K562 (cell line): ENCODE measurements around the gene THOP1.

Experiments
- ELF2 ChIP-seq: fragments of 250-450 bp; sonication (Bioruptor Pico); IDR thresholded peaks from 2 replicates; pipeline ENCODE4 v1.5.0; 2021; ENCODE audit warnings: mild to moderate bottlenecking
- EZH2 ChIP-seq: IDR thresholded peaks from 2 replicates; pipeline ENCODE4 v1.6.1; 2012; ENCODE audit warnings: low read depth, mild to moderate bottlenecking, inconsistent platforms, low read length, borderline replicate concordance
- GATA2 ChIP-seq: sonication (generic); formaldehyde crosslinking; IDR thresholded peaks from 2 replicates; pipeline ENCODE4 v1.4.0; 2020; ENCODE audit warnings: mild to moderate bottlenecking, missing genetic modification reagents
- HNRNPUL1 ChIP-seq: fragments of 200-400 bp; formaldehyde crosslinking; IDR thresholded peaks from 2 replicates; pipeline ENCODE4 v1.6.1; 2017; ENCODE audit warnings: low read length
- PHF8 ChIP-seq: fragments of 200-600 bp; sonication (generic); IDR thresholded peaks from 2 replicates; pipeline ENCODE4 v1.6.1; 2012; ENCODE audit warnings: mixed run types, mild to moderate bottlenecking, inconsistent platforms, low read length, moderate library complexity, borderline replicate concordance
- PTTG1 ChIP-seq: fragments of 450-650 bp; IDR thresholded peaks from 2 replicates; pipeline ENCODE4 v1.6.1; 2016; ENCODE audit warnings: low read depth, mild to moderate bottlenecking, missing genetic modification characterization, missing compliant biosample characterization
- TF ChIP-seq, protein P1 (sequence below): sonication (generic); formaldehyde crosslinking; IDR thresholded peaks from 2 replicates; pipeline ENCODE4 v1.9.0; 2022; ENCODE audit warnings: mild to moderate bottlenecking, missing genetic modification reagents
- TF ChIP-seq, protein P2 (sequence below), 3 experiments: IDR thresholded peaks in 2 of 3; conservative IDR thresholded peaks in 1 of 3; 2 replicates each; pipeline ENCODE4 v1.5.1; 2011 to 2012; ENCODE audit warnings: low read length in 3 of 3, mild to moderate bottlenecking in 3 of 3, control low read depth in 2 of 3, improper control_type of control experiment in 1 of 3, inconsistent platforms in 1 of 3, low read depth in 1 of 3, mixed read lengths in 1 of 3, moderate library complexity in 1 of 3; ENCODE audit not compliant: insufficient read depth in 2 of 3

DNA sequence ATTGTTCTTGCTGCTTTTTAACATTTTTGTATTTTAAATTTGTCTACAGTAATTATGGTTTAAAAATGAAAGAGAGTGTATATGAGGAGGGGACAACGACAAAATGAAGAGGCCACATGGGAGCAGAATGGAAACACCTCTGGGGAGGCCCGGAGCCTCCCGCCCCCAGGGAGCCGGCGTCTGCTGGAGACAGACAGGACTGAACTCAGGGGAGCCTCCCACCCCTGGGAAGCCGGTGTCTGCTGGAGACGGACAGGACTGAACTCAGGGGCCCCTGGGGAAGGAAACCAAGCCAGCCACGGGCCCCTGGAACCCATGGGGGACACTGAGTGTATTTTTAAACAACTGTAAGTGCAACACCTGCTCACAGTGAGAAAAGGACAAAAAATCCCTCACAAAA is 28.8 kb upstream of the THOP1 start:
- no peak for TF ChIP-seq PTTG1 (tag)
- no peak for TF ChIP-seq EZH2
- TF ChIP-seq, protein P1, sequence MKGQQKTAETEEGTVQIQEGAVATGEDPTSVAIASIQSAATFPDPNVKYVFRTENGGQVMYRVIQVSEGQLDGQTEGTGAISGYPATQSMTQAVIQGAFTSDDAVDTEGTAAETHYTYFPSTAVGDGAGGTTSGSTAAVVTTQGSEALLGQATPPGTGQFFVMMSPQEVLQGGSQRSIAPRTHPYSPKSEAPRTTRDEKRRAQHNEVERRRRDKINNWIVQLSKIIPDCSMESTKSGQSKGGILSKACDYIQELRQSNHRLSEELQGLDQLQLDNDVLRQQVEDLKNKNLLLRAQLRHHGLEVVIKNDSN (CRISPR knock-in tag): no peak
- TF ChIP-seq PHF8: no peak
- no peak for TF ChIP-seq GATA2
- TF ChIP-seq HNRNPUL1: no peak
- TF ChIP-seq, protein P2, sequence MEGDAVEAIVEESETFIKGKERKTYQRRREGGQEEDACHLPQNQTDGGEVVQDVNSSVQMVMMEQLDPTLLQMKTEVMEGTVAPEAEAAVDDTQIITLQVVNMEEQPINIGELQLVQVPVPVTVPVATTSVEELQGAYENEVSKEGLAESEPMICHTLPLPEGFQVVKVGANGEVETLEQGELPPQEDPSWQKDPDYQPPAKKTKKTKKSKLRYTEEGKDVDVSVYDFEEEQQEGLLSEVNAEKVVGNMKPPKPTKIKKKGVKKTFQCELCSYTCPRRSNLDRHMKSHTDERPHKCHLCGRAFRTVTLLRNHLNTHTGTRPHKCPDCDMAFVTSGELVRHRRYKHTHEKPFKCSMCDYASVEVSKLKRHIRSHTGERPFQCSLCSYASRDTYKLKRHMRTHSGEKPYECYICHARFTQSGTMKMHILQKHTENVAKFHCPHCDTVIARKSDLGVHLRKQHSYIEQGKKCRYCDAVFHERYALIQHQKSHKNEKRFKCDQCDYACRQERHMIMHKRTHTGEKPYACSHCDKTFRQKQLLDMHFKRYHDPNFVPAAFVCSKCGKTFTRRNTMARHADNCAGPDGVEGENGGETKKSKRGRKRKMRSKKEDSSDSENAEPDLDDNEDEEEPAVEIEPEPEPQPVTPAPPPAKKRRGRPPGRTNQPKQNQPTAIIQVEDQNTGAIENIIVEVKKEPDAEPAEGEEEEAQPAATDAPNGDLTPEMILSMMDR (IDR thresholded peaks at IDR 0.05 in 2 of 3, conservative IDR thresholded peaks at IDR 0.05 in 1 of 3; ENCODE audit: insufficient read depth in 2 of 3, low read depth in 1 of 3, low read length in 3 of 3): no peak
- TF ChIP-seq ELF2: no peak
